GM12801 (cell line): ENCODE results near the gene GUCA2A.

Experiments
- CTCF ChIP-seq: IDR thresholded peaks from one replicate; pipeline ENCODE4 v1.5.1; 2011; ENCODE audit warnings: control low read depth; ENCODE audit not compliant: insufficient read length; ENCODE audit errors: extremely low read depth

The GUCA2A gene

GRCh38 chr1:42195841-42196240, 31.3 kb upstream of the GUCA2A start:
- no peak for TF ChIP-seq CTCF

- TF ChIP-seq CTCF, result no peak
These were observed 27.6 kb upstream of the GUCA2A start for GRCh38 chr1:42192106-42192505.

- TF ChIP-seq CTCF, result no peak
These were observed 26.8 kb upstream of the GUCA2A start for GRCh38 chr1:42191319-42191718.

- TF ChIP-seq CTCF, result no peak
These were observed 25.6 kb upstream of the GUCA2A start for GRCh38 chr1:42189931-42190853.

GRCh38 chr1:42186152-42186551, 21.6 kb upstream of the GUCA2A start:
- TF ChIP-seq CTCF, result no peak

- no peak for TF ChIP-seq CTCF
These were observed 20.1 kb upstream of the GUCA2A start for GRCh38 chr1:42184616-42185015.

- TF ChIP-seq CTCF, result no peak
These were observed 19.4 kb upstream of the GUCA2A start for GRCh38 chr1:42183957-42184268.
